Activated CD4-positive, alpha-beta T cell treated with anti-CD3 and anti-CD28 coated beads, Interleukin-2, amount 50 U/mL, for 16 hours (primary cell): ENCODE measurements around the gene LBHD1.

Experiments used
- DNase-seq: peaks from one replicate; pipeline ENCODE4 v3.0.0-alpha.2; 2020

The LBHD1 gene

DNA sequence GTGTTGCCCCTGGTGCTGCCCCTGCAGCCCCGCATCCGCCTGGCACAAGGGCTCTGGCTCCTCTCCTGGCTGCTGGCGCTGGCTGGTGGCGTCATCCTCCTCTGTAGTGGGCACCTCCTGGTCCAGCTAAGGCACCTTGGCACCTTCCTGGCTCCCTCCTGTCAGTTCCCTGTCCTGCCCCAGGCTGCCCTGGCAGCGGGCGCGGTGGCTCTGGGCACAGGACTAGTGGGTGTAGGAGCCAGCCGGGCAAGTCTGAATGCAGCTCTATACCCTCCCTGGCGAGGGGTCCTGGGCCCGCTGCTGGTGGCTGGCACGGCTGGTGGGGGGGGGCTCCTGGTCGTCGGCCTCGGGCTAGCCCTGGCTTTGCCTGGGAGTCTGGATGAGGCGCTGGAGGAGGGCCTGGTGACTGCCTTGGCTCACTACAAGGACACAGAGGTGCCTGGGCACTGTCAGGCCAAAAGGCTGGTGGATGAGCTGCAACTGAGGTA is 58.7 kb downstream of the LBHD1 start:
- no peak for DNase-seq
